ENCODE data around the gene YWHAB. TPM values are rescaled to one million over a fixed set of nuclear protein-coding genes. Genes with fewer than 3 reads are reported as not detected.

The YWHAB gene
- total RNA-seq, 2 donors from 2014 or later: 135 to 156 TPM

DNA sequence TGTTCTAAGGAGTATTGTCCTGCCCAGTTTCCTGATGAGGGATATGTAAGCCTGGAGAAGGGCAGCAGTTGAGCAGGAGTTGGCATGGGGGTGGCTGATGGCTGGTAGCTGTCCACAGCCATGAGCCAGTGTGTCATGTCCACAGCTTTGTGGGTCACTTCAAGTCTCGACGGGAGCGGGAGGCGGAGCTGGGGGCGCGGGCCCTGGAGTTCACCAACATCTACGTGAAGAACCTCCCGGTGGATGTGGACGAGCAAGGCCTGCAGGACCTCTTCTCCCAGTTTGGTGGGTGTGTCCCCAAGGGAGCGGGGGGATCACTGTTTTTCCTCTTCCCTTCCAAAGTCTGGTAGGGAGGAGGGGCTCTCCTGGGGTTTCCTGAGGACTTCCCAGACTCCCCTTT lies 33.3 kb downstream of the YWHAB start:
- no peak overlapping the region for H3K27ac ChIP-seq
- H3K36me3 ChIP-seq: no peaks in the 10 kb centered on the region
- no peaks in the 10 kb centered on the region for H3K9me3 ChIP-seq
- H3K4me1 ChIP-seq (ENCODE audit: control insufficient read depth in 1 of 2, low read depth in 2 of 2): no peaks in the 10 kb centered on the region
- DNase-seq (ENCODE audit: low spot score) (no peak), ATAC-seq (ENCODE audit: insufficient number of reproducible peaks, low FRiP score, low read depth) (no peak)
- TF ChIP-seq, protein P1, sequence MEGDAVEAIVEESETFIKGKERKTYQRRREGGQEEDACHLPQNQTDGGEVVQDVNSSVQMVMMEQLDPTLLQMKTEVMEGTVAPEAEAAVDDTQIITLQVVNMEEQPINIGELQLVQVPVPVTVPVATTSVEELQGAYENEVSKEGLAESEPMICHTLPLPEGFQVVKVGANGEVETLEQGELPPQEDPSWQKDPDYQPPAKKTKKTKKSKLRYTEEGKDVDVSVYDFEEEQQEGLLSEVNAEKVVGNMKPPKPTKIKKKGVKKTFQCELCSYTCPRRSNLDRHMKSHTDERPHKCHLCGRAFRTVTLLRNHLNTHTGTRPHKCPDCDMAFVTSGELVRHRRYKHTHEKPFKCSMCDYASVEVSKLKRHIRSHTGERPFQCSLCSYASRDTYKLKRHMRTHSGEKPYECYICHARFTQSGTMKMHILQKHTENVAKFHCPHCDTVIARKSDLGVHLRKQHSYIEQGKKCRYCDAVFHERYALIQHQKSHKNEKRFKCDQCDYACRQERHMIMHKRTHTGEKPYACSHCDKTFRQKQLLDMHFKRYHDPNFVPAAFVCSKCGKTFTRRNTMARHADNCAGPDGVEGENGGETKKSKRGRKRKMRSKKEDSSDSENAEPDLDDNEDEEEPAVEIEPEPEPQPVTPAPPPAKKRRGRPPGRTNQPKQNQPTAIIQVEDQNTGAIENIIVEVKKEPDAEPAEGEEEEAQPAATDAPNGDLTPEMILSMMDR (IDR thresholded peaks at IDR 0.05): no peak
- no peak overlapping the region for H3K4me3 ChIP-seq
- no peaks in the 10 kb centered on the region for H3K27me3 ChIP-seq (replicated peaks; ENCODE audit: insufficient read depth)

DNA sequence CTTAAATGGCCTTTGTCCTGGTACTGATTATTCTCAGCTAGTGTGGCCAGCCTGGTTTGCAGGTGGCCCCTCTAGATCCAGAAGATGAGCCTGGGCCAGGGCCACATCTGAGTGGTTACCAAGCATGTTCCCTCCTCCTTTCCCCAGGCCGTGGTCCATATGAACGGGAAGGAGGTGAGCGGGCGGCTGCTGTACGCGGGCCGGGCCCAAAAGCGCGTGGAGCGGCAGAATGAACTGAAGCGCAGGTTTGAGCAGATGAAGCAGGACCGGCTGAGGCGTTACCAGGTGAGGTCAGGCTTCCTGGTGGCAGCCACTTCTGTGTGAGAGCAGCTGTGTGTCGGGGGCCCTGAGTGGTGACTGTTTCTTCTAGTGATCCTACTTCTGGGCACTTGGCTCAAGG lies 35.9 kb downstream of the YWHAB start:
- Histone ChIP-seq H3K36me3 (no peaks in the 10 kb centered on the region), H3K4me1 (ENCODE audit: control insufficient read depth in 1 of 2, low read depth in 2 of 2) (no peaks in the 10 kb centered on the region), H3K9me3 (no peaks in the 10 kb centered on the region), H3K27me3 (replicated peaks; ENCODE audit: insufficient read depth) (no peaks in the 10 kb centered on the region), H3K4me3 (no peak overlapping the region), H3K27ac (no peak overlapping the region)
- DNase-seq (ENCODE audit: low spot score) (no peak), ATAC-seq (ENCODE audit: insufficient number of reproducible peaks, low FRiP score, low read depth) (no peak)
- TF ChIP-seq, protein P1 (IDR thresholded peaks at IDR 0.05): no peak

DNA sequence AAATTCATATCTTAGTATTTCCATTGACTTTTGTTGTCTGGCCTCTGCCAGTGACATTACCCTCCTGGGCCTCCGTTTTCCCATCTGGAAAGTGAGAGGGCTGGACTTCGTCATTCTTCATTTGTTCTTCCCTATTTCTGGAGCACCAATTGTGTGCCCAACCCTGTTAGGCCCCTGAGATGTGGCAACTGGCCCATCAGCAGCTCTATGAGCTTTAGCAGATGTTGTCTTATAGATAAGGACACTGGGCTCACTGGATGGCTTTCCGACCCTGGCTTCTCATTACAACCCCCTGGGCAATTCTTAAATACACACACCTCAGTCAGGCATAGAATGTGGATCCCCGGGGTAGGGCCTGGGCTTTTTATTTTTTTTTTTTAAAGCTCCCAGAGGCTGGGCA lies 39.0 kb downstream of the YWHAB start:
- DNase-seq (ENCODE audit: low spot score) (no peak), ATAC-seq (ENCODE audit: insufficient number of reproducible peaks, low FRiP score, low read depth) (no peak)
- H3K27me3 ChIP-seq (replicated peaks; ENCODE audit: insufficient read depth): no peaks in the 10 kb centered on the region
- TF ChIP-seq, protein P1 (IDR thresholded peaks at IDR 0.05): no peak
- no peaks in the 10 kb centered on the region for H3K36me3 ChIP-seq
- no peak overlapping the region for H3K27ac ChIP-seq
- no peaks in the 10 kb centered on the region for H3K9me3 ChIP-seq
- no peaks in the 10 kb centered on the region for H3K4me1 ChIP-seq (ENCODE audit: control insufficient read depth in 1 of 2, low read depth in 2 of 2)
- H3K4me3 ChIP-seq: no peak overlapping the region

DNA sequence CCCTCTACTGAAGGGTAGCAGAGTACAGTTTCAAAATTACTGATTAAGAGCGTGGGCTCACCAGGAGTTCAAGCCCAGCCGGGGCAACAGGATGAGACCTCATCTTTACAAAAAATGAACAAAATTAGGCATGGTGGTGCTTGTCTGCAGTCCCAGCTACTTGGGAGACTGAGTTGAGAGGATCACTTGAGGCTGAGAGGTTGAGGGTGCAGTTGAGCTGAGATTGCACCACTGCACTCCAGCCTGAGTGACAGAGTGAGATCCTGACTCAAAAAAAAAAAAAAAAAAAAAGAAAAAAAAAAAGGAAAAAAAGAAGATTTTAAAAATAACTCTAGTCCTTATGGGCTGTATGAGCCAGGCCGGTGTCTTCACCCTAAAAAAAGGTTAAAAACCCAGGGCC lies 43.1 kb downstream of the YWHAB start:
- Histone ChIP-seq H3K36me3 (no peaks in the 10 kb centered on the region), H3K27me3 (replicated peaks; ENCODE audit: insufficient read depth) (no peaks in the 10 kb centered on the region), H3K4me3 (no peak overlapping the region), H3K27ac (no peak overlapping the region), H3K4me1 (ENCODE audit: control insufficient read depth in 1 of 2, low read depth in 2 of 2) (no peaks in the 10 kb centered on the region), H3K9me3 (no peaks in the 10 kb centered on the region)
- ATAC-seq (ENCODE audit: insufficient number of reproducible peaks, low FRiP score, low read depth): no peak
- TF ChIP-seq, protein P1 (IDR thresholded peaks at IDR 0.05): no peak
- no peak for DNase-seq (ENCODE audit: low spot score)

DNA sequence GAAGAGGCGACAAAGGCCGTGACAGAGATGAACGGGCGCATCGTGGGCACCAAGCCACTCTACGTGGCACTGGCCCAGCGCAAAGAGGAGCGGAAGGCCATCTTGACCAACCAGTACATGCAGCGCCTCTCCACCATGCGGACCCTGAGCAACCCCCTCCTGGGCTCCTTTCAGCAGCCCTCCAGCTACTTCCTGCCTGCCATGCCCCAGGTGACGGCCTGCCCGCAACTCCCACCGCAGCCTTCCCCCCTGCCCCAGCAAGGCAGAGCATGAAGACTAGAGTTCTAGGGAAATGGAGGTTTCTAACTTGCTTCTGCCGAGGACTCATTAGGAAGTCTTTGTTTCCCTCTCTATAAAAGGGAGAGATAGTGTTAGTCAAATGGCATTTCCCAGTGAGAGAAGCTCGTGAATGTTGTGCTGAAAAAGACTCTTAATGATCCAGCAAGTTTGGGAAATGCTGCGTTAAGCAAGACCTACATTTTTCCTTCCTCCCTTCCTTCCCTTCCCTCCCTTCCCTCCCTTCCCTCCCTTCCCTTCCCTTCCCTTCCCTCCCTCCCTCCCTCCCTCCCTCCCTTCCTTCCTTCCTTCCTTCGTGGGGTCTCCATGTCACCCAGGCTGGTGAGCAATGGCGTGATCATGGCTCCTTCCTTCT lies 45.1 kb downstream of the YWHAB start:
- no peak overlapping the region for H3K4me3 ChIP-seq
- ATAC-seq (ENCODE audit: insufficient number of reproducible peaks, low FRiP score, low read depth): no peak
- TF ChIP-seq, protein P1 (IDR thresholded peaks at IDR 0.05): no peak
- H3K27ac ChIP-seq: no peak overlapping the region
- H3K27me3 ChIP-seq (replicated peaks; ENCODE audit: insufficient read depth): no peaks in the 10 kb centered on the region
- H3K36me3 ChIP-seq: no peaks in the 10 kb centered on the region
- no peaks in the 10 kb centered on the region for H3K4me1 ChIP-seq (ENCODE audit: control insufficient read depth in 1 of 2, low read depth in 2 of 2)
- DNase-seq (ENCODE audit: low spot score): no peak
- no peaks in the 10 kb centered on the region for H3K9me3 ChIP-seq

All from thoracic aorta (tissue), 2 donors.